ENCODE measurements around the gene MAD1L1. TPM values are rescaled to one million over a fixed set of nuclear protein-coding genes. Genes with fewer than 3 reads are reported as not detected.

Gene MAD1L1
- total and polyA plus RNA-seq, 2 of the 8 experiments (the other 6 are each of a cell fraction or from before 2014, with no cell fraction given) = 40.4 to 44.6 TPM

GRCh38 chr7:2279896-2280295 is 47.2 kb upstream of the MAD1L1 start:
- Histone ChIP-seq H4K91ac (replicated peaks; ENCODE audit: insufficient read length, low read length) (no peak overlapping the region), H3K27me3 (replicated peaks in 1 of 4; ENCODE audit: control insufficient read depth in 3 of 4, extremely low read depth in 1 of 4, insufficient read depth in 3 of 4, low read length in 3 of 4) (no peaks in the 10 kb centered on the region), H3K23me2 (ENCODE audit: low read depth, low read length) (no peaks in the 10 kb centered on the region), H3K36me3 (ENCODE audit: control insufficient read depth in 2 of 4, insufficient read depth in 4 of 4, low read length in 3 of 4) (0 out of 8 replicates have a peak, but pooled peaks cover 0 to 2% (median 0%) of the 10 kb centered on the region in 4 experiments), H3K18ac (ENCODE audit: extremely low read depth, low read length) (no peak overlapping the region), H3K9me3 (ENCODE audit: insufficient read depth in 2 of 2, low read depth in 1 of 2, low read length in 1 of 2) (no peaks in the 10 kb centered on the region), H2BK20ac (ENCODE audit: low read length) (no peak overlapping the region), H3K23ac (ENCODE audit: insufficient read length) (no peak overlapping the region), H3K14ac (ENCODE audit: insufficient read length) (no peak overlapping the region), H3K4ac (replicated peaks; ENCODE audit: insufficient read length, low read depth, low read length) (no peak overlapping the region), H2BK120ac (replicated peaks; ENCODE audit: low read depth, low read length) (no peak overlapping the region), H3K4me2 (ENCODE audit: insufficient read depth in 1 of 2, low read depth in 2 of 2, low read length in 2 of 2) (no peak overlapping the region), H4K20me1 (replicated peaks in 1 of 2; ENCODE audit: control insufficient read depth in 1 of 2, insufficient read depth in 2 of 2, low read length in 2 of 2) (peaks cover 0 to 7% of the 10 kb centered on the region in 2 experiments), H2BK5ac (ENCODE audit: low read depth, low read length) (no peak overlapping the region), H3K79me1 (ENCODE audit: low read depth, low read length) (no peaks in the 10 kb centered on the region; the same call in 1 of the 2 replicates), H3K27ac (ENCODE audit: low read depth, low read length) (no peak overlapping the region), H2AFZ (ENCODE audit: low read length) (no peak overlapping the region), H2BK12ac (ENCODE audit: low read depth, low read length) (no peak overlapping the region), H2AK5ac (ENCODE audit: low read depth, low read length) (no peak overlapping the region), H3K4me3 (ENCODE audit: extremely low read depth in 1 of 4, insufficient read depth in 2 of 4, low read depth in 3 of 4, low read length in 4 of 4) (no peak overlapping the region), H3K79me2 (ENCODE audit: control insufficient read depth in 1 of 2, insufficient read depth in 2 of 2, low read length in 2 of 2) (peaks cover 0 to 15% of the 10 kb centered on the region in 2 experiments; a peak in 1 of 4 replicates), H3K56ac (replicated peaks; ENCODE audit: insufficient read length, low read depth, low read length) (no peak overlapping the region), H3K4me1 (replicated peaks in 1 of 4; ENCODE audit: control insufficient read depth in 3 of 4, insufficient read depth in 4 of 4, low read length in 3 of 4) (peaks cover 0 to 10% (median 2%) of the 10 kb centered on the region in 4 experiments; a peak in 4 of 7 replicates), H4K8ac (ENCODE audit: extremely low read depth, insufficient read depth, low read length) (no peak overlapping the region), H3K9ac (replicated peaks in 1 of 4; ENCODE audit: extremely low read depth in 1 of 4, low read depth in 3 of 4, low read length in 3 of 4) (no peak overlapping the region), H2BK15ac (ENCODE audit: low read length) (no peak overlapping the region), H4K5ac (ENCODE audit: insufficient read length, low read depth, low read length) (no peak overlapping the region)
- DNase-seq (ENCODE audit: low read depth in 1 of 2, low spot score in 2 of 2) (no peak), FAIRE-seq (no peak)
- CTCF ChIA-PET (ENCODE audit: partially characterized antibody) = interaction anchor here (0.9 kb wide), 1 partner anchor 120 kb away, joined by 4 read pairs; no protein-coding TSS in a partner anchor
- 94% methylated on average over 4 of the region's 4 CpGs; no CpG with 5 or more reads in 1 of the 2 experiments for WGBS, 2 experiments (ENCODE audit: extremely low coverage in 1 of 2, insufficient coverage in 1 of 2, insufficient read length in 1 of 2, insufficient replicate concordance in 2 of 2, low coverage in 1 of 2, low lambda C conversion rate in 2 of 2, missing lambda C conversion rate in 1 of 2)
- POLR2A ChIA-PET (ENCODE audit: partially characterized antibody) = interaction anchor here (0.7 kb wide), 2 partner anchors 100 to 125 kb away, joined by 3 read pairs; no protein-coding TSS in a partner anchor
- TF ChIP-seq POLR2AphosphoS5 (IDR thresholded peaks at IDR 0.05; ENCODE audit: low read depth, low read length) = no peak
- TF ChIP-seq TAF7 (optimal IDR thresholded peaks at IDR 0.05; ENCODE audit: borderline replicate concordance, low read depth, low read length) = no peak
- no peak for TF ChIP-seq POU5F1 (IDR thresholded peaks at IDR 0.05; ENCODE audit: low read depth, low read length)
- TF ChIP-seq SP4 (IDR thresholded peaks at IDR 0.05; ENCODE audit: low read length) = no peak
- TF ChIP-seq MAFK (IDR thresholded peaks at IDR 0.05; ENCODE audit: low read depth, low read length) = no peak
- no peak for TF ChIP-seq GTF2F1 (IDR thresholded peaks at IDR 0.05; ENCODE audit: borderline replicate concordance, low read depth, low read length)
- no peak for TF ChIP-seq CREB1 (IDR thresholded peaks at IDR 0.05)
- no peak for TF ChIP-seq KDM5A (IDR thresholded peaks at IDR 0.05; ENCODE audit: low read length)
- TF ChIP-seq MAX (IDR thresholded peaks at IDR 0.05) = no peak
- no peak for TF ChIP-seq HDAC6 (IDR thresholded peaks at IDR 0.05; ENCODE audit: low read depth, low read length)
- TF ChIP-seq NANOG (IDR thresholded peaks at IDR 0.05; ENCODE audit: insufficient read depth, low read depth, low read length, poor library complexity, severe bottlenecking) = no peak
- TF ChIP-seq CBX5 (IDR thresholded peaks at IDR 0.05; ENCODE audit: low read depth, low read length) = no peak
- TF ChIP-seq RFX5 (IDR thresholded peaks at IDR 0.05; ENCODE audit: borderline replicate concordance, low read depth, low read length) = no peak
- TF ChIP-seq TEAD4 (IDR thresholded peaks at IDR 0.05; ENCODE audit: low read depth, low read length) = no peak
- TF ChIP-seq TAF1 (IDR thresholded peaks at IDR 0.05; ENCODE audit: low read depth, low read length) = no peak
